NCI-H446 treated with DMSO at 0.1 percent for 48 hours (cell line): ENCODE measurements around the gene ZW10.

Experiments
- DNase-seq: peaks from one replicate; lab custom pipeline; 2025; lab: John Stamatoyannopoulos, UW

The ZW10 gene

GRCh38 chr11:113697111-113697510 is 76.4 kb downstream of the ZW10 start:
- DNase-seq = no peak

DNA sequence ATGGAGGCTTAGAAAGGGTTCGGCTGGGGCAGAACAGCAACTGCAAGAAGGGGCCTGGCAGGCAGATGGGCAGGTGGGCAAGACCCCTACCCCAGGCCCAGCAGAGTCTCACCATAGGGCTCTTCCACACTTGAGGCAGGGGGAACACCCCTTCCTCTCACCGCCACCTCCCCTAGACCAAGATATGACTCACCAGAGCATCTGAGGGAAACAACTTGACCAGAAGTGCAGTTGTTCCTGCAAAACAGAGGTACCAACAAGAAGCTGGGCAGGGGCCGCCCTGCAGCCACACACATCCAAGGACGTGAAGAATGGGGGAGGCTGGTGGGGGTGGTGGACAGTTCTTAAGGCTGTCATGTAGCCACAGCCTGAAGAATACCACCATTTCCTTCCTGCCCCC is 78.3 kb downstream of the ZW10 start:
- DNase-seq = no peak

DNA sequence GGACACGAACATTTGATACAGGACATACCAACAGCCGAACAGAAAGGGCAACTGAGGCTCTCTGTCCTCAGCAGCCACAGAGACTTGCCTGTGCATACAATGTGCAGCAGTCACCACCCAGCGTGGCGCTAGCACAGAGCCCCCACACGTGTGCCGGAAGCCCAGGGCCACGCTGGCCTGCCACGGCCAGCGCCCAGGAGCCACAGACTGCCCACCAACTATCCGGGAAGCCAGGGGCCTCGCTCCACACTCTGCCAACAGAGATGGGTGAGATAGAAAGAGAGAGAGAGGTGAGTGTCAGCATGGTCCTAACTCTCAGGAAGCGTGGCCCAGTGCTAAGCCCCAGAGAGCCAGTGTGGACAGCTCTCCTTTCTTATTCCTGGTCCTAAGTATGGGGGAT is 79.1 kb downstream of the ZW10 start:
- DNase-seq = no peak

- no peak for DNase-seq
Observed at GRCh38 chr11:113693030-113693429, 80.5 kb downstream of the ZW10 start.

- no peak for DNase-seq
Observed at GRCh38 chr11:113690619-113691569, 82.6 kb downstream of the ZW10 start.

DNA sequence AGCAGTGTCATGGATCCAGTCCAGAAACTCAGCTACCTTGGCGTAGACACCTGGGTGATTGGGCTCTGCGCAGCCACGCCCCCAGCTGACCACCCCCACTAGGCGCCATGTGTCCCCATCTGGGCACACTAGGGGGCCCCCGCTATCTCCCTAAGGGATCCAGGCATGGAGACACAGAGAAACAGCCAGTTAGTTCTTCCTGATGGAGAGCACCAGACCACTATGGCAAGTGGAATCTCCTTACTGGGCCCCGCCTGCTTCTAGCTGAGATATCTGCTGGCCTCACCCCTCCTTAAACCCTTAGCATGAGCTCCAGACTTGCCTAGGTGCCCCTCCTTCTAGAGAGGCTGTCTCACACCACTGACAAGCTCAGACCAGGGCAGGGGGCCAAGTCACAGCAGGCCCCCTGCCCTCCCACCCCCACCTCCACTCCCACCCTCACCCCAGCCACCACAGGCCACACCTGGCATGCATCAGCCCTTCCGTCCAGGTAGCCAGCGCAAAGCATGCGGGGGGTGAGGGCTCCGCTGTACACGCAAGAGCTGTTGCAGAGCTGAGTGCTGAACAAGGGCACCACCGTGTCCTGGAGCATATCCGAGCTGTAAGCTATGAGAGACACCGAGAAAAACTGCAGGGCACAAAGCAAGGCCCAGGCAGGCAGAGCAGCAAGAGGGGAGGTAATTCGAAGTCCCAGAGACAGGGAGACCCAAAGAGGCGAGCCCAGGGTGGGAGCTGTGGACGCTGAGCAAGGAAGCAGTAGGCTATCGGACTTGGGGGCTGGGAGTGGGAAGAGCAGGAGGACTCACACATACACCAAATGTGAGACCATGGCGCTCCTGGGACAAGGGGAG is 83.5 kb downstream of the ZW10 start:
- DNase-seq = no peak

DNA sequence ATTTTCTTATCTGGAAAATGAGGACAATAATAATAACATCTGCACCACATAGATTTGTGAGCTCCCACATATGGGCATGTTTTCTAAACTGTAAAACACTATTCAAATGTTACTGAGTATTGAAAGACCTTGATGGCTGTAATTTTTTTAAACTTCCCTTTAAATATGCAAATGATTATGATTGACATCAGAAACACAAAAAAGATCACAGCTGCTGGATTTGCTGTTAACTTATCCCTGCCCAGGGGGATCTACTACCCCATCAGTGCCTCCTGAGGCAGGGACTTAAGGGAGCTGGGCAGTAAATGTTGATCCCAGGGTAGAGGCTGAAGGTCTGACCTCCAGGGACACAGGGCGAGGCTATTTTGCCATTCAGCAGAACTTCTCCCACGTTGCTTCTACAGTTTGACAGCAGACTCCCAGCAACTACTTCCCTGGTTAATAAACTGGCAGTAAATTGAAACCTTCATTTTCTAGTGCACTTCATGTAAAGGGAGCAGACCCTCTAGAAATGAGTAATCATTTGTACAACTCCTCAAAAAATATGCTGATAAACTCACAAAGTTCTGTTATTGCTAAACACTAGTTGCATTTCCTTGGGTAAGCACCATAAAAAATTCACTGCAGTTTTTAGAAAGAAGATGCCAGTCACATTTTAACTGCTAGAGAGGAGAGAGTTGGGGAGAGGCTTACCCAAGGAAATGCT is 87.7 kb downstream of the ZW10 start:
- DNase-seq = no peak

DNA sequence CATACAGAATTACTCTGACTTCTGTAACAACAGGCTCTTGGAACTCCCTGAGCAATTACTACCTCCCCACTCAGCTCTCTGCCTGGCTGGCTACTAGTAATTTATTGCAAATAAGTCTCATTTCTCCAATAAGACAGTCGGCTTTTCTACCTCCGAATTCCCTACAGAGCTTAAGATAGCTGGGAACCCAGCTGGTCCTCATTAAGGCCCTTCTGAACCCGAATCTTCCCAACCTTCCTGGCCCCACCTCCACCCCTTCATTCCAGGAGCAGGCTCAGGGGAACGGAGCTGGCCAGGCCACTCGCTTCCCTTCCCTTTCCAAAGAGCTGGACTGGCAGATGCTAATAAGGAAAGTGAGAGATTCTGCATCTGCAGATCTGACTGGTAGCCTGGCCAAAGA is 89.0 kb downstream of the ZW10 start:
- no peak for DNase-seq

DNA sequence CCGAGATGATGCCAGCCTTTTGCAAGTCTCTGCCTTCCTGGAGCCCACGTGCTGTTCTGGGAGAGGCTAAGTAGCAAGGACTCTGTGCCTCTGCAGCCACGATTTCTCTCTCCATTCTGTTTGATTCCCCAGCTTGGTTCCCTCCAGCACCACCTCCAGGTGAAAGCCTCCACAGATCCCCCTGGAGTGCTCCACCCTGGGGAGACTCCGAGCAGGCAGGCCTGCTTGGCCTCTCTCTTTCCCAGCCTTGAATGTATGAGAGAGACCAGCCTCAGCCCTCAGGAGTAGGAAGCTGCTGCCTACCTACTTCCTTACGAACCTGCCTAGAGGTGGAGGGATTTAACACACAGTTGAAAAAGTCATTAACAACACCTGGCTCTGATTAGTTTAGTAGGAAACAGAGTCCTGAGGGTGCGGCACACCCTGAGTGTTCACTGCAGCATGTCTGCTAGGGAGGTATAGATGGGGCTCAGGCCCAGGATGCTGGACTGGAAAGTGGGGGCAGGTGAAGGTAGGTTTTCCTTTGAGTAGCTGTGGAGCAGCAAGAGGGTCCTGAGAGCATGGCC is 89.9 kb downstream of the ZW10 start:
- no peak for DNase-seq
